Upper lobe of left lung (tissue), 4 donors: ENCODE data around the gene CHMP6.
A peak's percentile ranks its signal among the peaks of the same experiment; 100 is the strongest.

Experiments used
- EP300 ChIP-seq, 4 donors: sonication (generic); formaldehyde crosslinking; IDR thresholded peaks; one replicate each; pipeline ENCODE4 v1.5.1; 2017; ENCODE audit warnings: antibody characterized with exemption in 4 of 4, control low read depth in 2 of 4
- POLR2A ChIP-seq, 4 donors: fragments of 450-650 bp; IDR thresholded peaks; one replicate each; pipeline ENCODE4 v1.5.1; 2016 to 2017; ENCODE audit warnings: antibody characterized with exemption in 4 of 4, mild to moderate bottlenecking in 2 of 4
- POLR2AphosphoS5 ChIP-seq, 2 donors: sonication (generic); formaldehyde crosslinking; IDR thresholded peaks; one replicate each; pipeline ENCODE4 v1.5.1; 2017; ENCODE audit warnings: antibody characterized with exemption in 2 of 2
- TF ChIP-seq, protein P1 (sequence below), 6 experiments: fragments of 450-650 bp in 4 of 6; fragments of 200-600 bp in 2 of 6; sonication (generic) in 2 of 6; IDR thresholded peaks; one replicate each; pipeline ENCODE4 v1.5.1; 2016 to 2019; ENCODE audit warnings: antibody characterized with exemption in 6 of 6

- TF ChIP-seq, protein P1, sequence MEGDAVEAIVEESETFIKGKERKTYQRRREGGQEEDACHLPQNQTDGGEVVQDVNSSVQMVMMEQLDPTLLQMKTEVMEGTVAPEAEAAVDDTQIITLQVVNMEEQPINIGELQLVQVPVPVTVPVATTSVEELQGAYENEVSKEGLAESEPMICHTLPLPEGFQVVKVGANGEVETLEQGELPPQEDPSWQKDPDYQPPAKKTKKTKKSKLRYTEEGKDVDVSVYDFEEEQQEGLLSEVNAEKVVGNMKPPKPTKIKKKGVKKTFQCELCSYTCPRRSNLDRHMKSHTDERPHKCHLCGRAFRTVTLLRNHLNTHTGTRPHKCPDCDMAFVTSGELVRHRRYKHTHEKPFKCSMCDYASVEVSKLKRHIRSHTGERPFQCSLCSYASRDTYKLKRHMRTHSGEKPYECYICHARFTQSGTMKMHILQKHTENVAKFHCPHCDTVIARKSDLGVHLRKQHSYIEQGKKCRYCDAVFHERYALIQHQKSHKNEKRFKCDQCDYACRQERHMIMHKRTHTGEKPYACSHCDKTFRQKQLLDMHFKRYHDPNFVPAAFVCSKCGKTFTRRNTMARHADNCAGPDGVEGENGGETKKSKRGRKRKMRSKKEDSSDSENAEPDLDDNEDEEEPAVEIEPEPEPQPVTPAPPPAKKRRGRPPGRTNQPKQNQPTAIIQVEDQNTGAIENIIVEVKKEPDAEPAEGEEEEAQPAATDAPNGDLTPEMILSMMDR (IDR thresholded peaks at IDR 0.05), result no peak
- TF ChIP-seq POLR2A (IDR thresholded peaks at IDR 0.05) (peak in 1 of 4 donors; percentile 53), EP300 (IDR thresholded peaks at IDR 0.05) (no peak), POLR2AphosphoS5 (IDR thresholded peaks at IDR 0.05) (no peak)
These were observed 3.6 kb upstream of the CHMP6 start for GRCh38 chr17:80987941-80988461.
